ENCODE data around the gene KANK3. TPM values are rescaled to one million over a fixed set of nuclear protein-coding genes. Genes with fewer than 3 reads are reported as not detected.
"Not testable (repeated sequence)": the region's sequence is repeated elsewhere in the genome, so short reads cannot be mapped to it uniquely, and the experiment has no call there.

Gene KANK3
- total RNA-seq, 4 donors from 2014 or later = 7.1 to 48.7 (median 18.9) TPM

DNA sequence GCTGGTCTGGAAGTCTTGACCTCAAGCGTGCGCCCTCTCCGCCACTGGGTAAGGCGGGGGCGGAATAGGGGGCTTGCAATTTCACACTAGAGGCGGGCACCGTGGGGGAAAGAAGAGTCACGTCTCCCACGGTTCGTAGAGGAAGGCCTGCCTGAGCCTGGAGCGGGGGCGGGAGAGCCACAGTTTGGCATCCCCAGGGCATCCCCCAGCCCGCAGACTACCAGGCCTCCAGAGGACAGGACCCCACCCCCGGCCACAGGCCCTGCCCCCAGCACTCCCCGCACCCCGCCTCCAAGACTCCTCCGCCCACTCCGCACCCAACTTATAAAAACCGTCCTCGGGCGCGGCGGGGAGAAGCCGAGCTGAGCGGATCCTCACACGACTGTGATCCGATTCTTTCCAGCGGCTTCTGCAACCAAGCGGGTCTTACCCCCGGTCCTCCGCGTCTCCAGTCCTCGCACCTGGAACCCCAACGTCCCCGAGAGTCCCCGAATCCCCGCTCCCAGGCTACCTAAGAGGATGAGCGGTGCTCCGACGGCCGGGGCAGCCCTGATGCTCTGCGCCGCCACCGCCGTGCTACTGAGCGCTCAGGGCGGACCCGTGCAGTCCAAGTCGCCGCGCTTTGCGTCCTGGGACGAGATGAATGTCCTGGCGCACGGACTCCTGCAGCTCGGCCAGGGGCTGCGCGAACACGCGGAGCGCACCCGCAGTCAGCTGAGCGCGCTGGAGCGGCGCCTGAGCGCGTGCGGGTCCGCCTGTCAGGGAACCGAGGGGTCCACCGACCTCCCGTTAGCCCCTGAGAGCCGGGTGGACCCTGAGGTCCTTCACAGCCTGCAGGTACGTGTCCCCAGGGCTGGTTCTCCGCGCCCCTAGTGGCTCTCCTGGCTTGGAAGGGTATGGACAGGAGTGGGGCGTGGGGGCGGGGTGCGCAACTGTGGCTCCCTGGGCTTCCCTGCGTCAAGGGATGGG, 21.0 kb upstream of the KANK3 start, which contains the start of gene ANGPTL4:
Gene ANGPTL4, plus strand, starts transcription at position 353 of the 969 bp plus-strand sequence. Its CDS starts 167 bp downstream, at position 520.
- peak; percentile 58 for DNase-seq (ENCODE audit: low spot score)
- peak; percentile 54 for ATAC-seq (ENCODE audit: low FRiP score)
- no peak for TF ChIP-seq CTCF (IDR thresholded peaks at IDR 0.05)

DNA sequence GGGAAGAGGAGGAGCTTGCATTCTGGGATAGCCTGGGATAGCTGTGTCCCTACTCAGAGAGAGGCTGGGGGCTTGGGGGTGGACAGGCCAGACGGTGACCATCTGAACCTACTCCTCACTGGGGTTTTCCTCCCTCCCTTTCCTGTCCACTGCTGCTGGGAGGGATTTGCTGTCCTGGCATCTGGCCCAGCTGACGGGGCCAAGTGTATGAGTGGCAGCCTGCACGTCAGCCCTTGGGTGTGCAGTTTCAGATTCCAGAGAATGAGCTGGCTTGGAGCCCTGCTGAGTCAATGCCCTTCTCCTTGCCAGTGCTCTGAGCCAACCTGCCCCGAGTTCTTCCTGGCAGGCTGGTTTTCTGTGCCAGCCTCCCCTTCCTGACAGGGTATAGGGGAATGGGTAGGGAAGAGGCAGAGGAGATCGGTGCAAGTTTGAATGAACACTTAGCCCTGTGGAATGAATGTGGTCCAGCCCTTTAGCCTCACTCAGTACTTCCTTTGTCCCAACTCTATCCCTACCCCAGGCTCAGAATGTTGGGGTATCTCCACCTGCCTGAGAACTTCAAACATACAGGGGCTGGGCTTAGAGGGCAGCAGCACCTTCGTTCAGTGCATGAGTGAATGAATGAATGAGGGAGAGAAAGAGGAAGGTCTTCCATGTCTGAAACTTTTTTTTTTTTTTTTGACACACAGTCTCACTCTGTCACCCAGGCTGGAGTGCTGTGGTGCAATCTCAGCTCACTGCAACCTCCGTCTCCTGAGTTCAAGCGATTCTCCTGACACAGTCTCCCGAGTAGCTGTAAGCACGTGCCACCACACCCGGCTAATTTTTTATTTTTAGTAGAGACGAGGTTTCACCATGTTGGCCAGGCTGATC, 19.1 kb upstream of the KANK3 start:
- DNase-seq (ENCODE audit: low spot score) (peak; percentile 93), ATAC-seq (ENCODE audit: low FRiP score) (peak; percentile 86)
- no peak for TF ChIP-seq CTCF (IDR thresholded peaks at IDR 0.05)

DNA sequence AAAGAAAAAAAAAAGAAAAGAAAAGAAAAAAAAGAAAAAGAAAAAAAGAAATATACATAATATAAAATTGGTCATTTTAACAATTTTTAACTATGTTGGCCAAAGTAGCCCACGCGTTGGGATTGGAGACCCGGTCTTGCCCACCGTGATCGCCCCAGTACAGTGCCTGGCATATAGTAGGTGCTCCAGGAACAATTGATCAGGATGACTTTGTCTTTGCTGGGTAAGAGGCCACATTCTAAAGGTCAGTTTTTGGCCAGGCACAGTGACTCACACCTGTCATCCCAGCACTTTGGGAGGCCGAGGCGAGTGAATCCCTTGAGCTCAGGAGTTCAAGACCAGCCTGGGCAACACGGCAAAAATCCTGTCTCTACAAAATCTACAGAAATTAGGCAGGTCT, 17.1 kb upstream of the KANK3 start:
- no peak for TF ChIP-seq CTCF (IDR thresholded peaks at IDR 0.05)
- DNase-seq (ENCODE audit: low spot score) (no peak), ATAC-seq (ENCODE audit: low FRiP score) (no peak)

DNA sequence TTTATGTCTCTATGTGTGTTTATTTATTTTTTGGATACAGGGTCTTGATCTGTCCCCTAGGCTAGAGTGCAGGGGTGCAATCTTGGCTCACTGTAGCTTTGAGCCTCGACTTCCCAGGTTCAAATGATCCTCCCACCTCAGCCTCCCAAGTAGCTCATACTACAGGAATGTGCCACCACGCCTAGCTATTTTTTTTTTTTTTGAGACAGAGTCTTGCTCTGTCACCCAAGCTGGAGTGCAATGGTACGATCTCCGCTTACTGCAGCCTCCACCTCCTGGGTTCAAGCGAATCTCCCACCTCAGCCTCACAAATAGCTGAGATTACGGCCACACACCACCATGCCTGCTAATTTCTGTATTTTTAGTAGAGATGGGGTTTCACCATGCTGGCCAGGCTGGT, 15.9 kb upstream of the KANK3 start:
- ATAC-seq (ENCODE audit: low FRiP score) (no peak), DNase-seq (ENCODE audit: low spot score) (no peak)
- TF ChIP-seq CTCF (IDR thresholded peaks at IDR 0.05) = no peak

DNA sequence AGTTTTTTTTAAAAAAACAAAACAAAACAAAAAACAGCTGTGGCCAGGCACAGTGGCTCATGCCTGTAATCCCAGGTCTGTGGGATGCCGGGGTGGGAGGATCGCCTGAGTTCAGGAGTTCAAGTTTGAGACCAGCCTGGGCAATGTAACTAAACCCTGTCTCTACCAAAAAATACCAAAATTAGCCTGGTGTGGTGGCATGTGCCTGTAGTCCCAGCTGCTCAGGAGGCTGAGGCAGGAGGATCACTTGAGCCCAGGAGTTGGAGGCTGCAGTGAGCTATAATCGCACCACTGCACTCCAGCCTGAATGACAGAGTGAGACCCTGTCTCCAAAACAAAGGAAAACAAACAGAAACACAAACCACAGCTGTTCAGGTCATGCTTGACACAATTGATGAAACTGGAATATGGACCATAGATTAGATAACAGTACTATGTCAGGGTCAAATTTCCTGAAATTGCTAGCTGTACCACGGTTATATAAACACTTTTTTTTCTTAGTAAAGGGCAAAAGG, 14.0 kb upstream of the KANK3 start:
- TF ChIP-seq CTCF (IDR thresholded peaks at IDR 0.05) = no peak
- ATAC-seq (ENCODE audit: low FRiP score) = no peak

DNA sequence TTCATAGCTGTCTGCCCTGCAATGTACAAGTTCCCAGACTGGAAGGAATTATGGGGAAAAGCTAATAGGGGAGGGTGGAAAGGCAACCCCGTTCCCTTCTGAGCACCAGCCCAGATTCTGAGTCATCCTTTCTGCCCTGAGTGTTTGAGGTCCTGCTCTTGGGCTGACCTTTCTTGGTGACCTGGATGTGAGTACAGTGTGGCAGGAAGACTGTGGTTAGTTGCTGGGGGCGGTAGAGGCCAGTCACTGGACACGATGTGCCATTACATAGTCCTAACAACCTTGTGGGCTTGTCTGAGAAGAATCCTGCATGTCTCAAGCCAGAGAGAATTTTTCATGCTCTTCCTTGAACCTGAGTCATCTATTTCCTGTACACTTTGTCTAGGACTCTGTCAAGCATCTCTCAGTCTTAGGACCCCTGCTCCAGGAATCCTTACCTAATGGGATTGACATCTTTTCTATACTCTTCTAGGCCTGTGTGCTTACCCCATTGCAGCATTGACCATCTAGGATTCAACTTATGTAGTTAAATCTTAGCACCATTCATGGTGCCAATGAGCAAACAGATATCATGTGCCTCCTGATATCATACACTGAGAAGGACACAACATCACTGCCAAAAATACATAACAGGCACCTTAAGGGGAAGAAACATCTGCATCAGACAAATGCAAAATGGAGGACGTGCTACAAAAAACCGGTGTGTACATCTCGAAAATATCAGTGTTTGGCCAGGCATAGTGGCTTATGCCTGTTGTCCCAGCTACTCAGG, 12.8 kb upstream of the KANK3 start:
- ATAC-seq (ENCODE audit: low FRiP score) = peak; percentile 91
- no peak for TF ChIP-seq CTCF (IDR thresholded peaks at IDR 0.05)
- DNase-seq (ENCODE audit: low spot score) = peak; percentile 47

More for the DNA sequence above, 14.0 kb upstream of the KANK3 start:
- no peak for DNase-seq (ENCODE audit: low spot score)

DNA sequence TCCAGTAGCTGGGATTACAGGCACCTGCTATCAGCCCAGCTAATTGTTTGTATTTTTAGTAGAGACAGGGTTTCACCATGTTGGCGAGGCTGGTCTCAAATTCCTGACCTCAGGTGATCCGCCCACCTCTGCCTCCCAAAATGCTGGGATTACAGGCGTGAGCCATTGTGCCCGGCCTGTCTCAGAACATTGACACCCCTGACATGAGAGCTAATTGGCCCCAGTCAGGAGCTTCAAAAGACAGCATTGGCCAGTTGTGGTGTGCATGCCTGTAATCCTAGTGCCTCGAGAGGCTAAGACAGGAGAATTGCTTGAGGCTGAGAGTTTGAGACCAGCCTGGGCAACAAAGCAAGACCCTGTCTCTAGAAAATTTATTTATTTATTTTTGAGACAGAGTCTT, 9.8 kb upstream of the KANK3 start:
- not testable (repeated sequence) for ATAC-seq (ENCODE audit: low FRiP score); DNase-seq (ENCODE audit: low spot score)
